Right atrium auricular region (tissue), 2 donors: ENCODE results near the gene RAI14. TPM values are rescaled to one million over a fixed set of nuclear protein-coding genes. Genes with fewer than 3 reads are reported as not detected.
"Not testable (repeated sequence)": the region's sequence is repeated elsewhere in the genome, so short reads cannot be mapped to it uniquely, and the experiment has no call there.

Experiments
- DNase-seq: peaks from one replicate; pipeline ENCODE4 v3.0.0-alpha.2; 2019; ENCODE audit warnings: low spot score
- H3K27ac ChIP-seq, 2 donors: fragments of 200-600 bp; sonication (generic); 1 replicate in 1 of 2; 2 replicates in 1 of 2; pipeline ENCODE4 v1.5.1; 2016 to 2019
- H3K27me3 ChIP-seq, 2 donors: fragments of 200-600 bp; sonication (generic); one replicate each; pipeline versions ENCODE4 v1.5.1 to v1.6.0; 2017 to 2019
- H3K36me3 ChIP-seq: fragments of 200-600 bp; sonication (generic); one replicate; pipeline ENCODE4 v1.5.1; 2016
- H3K4me1 ChIP-seq, 2 donors: fragments of 200-600 bp; sonication (generic); one replicate each; pipeline versions ENCODE4 v1.5.1 to v1.6.0; 2017 to 2019
- H3K4me3 ChIP-seq, 2 donors: fragments of 200-600 bp; sonication (generic); 1 replicate in 1 of 2; 2 replicates in 1 of 2; pipeline ENCODE4 v1.5.1; 2017 to 2019; ENCODE audit warnings: mild to moderate bottlenecking in 1 of 2, moderate library complexity in 1 of 2
- H3K9me3 ChIP-seq, 2 donors: fragments of 200-600 bp; sonication (generic); one replicate each; pipeline ENCODE4 v1.5.1; 2019
- CTCF ChIP-seq, 2 donors: fragments of 200-600 bp; sonication (generic); IDR thresholded peaks; one replicate each; pipeline ENCODE4 v1.5.1; 2019; ENCODE audit warnings: antibody characterized with exemption in 2 of 2
- total RNA-seq, 2 donors: library from RNA; depleted of rRNA; stranded (reverse); fragments of >200 nt; gene quantifications; one replicate each; pipeline ENCODE4 v1.1.0, GENCODE V29; 2016

RAI14 gene
- total RNA-seq, 2 donors from 2014 or later: 14.0 to 21.3 TPM

GRCh38 chr5:34774139-34774538, 118.0 kb downstream of the RAI14 start:
- no peak for DNase-seq
- H3K27me3 ChIP-seq: no peaks in the 10 kb centered on the region
- H3K36me3 ChIP-seq: no peaks in the 10 kb centered on the region
- TF ChIP-seq CTCF (IDR thresholded peaks at IDR 0.05): no peak
- no peak overlapping the region for H3K27ac ChIP-seq
- no peak overlapping the region for H3K4me3 ChIP-seq
- peaks cover 0 to 8% of the 10 kb centered on the region in 2 donors for H3K9me3 ChIP-seq
- H3K4me1 ChIP-seq: no peaks in the 10 kb centered on the region

DNA sequence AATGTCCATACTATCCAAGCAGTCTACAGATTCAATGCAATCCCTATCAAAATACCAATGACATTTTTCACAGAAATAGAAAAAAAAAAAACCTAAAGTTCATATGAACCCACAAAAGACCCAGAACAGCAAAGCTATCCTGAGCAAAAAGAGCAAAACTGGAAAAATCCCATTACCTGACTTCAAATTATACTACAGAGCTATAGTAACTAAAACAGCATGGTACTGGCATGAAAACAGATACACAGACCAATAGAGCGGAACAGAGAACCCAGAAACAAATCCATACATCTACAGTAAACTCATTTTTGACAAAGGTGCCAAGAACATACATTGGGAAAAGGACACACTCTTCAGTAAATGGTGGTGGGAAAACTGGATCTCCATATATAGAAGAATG, 118.5 kb downstream of the RAI14 start:
- H3K36me3 ChIP-seq, DNase-seq, H3K9me3 ChIP-seq, H3K4me1 ChIP-seq, H3K27ac ChIP-seq, H3K27me3 ChIP-seq, H3K4me3 ChIP-seq: not testable (repeated sequence)

DNA sequence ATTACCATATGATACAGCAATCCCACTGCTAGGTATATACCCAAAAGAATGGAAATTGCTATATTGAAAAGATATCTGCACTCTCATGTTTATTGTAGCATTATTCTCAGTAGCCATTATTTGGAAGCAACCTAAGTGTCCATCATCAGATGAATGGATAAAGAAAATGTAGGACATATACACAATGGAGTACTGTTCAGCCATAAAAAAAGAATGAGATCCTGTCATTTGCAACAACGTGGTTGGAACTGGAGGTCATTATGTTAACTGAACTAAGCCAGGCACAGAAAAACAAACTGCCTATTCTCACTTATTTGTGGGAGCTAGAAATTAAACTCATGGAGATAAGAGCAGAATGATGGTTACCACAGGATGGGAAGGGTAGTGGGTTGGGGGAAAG, 119.8 kb downstream of the RAI14 start:
- Histone ChIP-seq H3K9me3 (peaks cover 0 to 8% of the 10 kb centered on the region in 2 donors), H3K4me3 (no peak overlapping the region), H3K27me3 (no peaks in the 10 kb centered on the region), H3K4me1 (no peaks in the 10 kb centered on the region), H3K36me3 (no peaks in the 10 kb centered on the region), H3K27ac (no peak overlapping the region)
- TF ChIP-seq CTCF (IDR thresholded peaks at IDR 0.05): no peak
- no peak for DNase-seq

DNA sequence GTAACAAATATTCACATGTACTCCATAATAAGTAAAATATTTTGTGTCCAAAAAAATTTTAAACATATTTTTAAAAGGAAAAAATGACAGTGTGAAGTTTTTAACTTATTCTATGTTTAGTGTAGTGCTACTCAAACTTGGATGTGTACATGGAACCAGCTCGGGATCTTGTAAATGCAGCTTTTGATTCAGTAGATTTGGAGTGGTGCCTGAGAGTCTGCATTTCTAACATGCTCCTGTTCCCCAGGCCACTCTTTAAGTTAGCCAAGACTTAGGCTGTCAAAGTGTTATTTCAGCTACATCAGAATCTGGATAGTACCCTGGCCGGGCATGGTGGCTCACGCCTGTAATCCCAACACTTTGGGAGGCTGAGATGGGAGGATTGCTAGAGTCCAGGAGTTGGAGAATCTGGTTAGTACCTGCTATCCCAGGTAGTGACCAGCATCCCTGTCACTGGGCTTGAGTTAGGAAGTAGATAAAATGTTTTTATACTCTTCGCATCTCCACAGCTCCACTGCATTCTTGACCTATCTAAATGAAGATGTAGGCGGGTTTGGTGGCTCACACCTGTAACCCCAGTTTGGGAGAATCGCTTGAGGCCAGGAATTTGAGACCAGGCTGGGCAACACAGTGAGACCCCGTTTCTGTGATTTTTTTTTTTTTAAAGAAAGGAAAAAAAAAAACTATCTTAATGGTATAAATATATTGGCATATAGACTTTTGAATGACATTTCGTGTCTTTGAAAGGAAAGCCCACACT, 122.1 kb downstream of the RAI14 start:
- DNase-seq: no peak
- H3K4me3 ChIP-seq: no peak overlapping the region
- H3K27ac ChIP-seq: no peak overlapping the region
- no peaks in the 10 kb centered on the region for H3K27me3 ChIP-seq
- TF ChIP-seq CTCF (IDR thresholded peaks at IDR 0.05): no peak
- no peaks in the 10 kb centered on the region for H3K36me3 ChIP-seq
- peaks cover 0 to 8% of the 10 kb centered on the region in 2 donors for H3K9me3 ChIP-seq
- H3K4me1 ChIP-seq: no peaks in the 10 kb centered on the region

DNA sequence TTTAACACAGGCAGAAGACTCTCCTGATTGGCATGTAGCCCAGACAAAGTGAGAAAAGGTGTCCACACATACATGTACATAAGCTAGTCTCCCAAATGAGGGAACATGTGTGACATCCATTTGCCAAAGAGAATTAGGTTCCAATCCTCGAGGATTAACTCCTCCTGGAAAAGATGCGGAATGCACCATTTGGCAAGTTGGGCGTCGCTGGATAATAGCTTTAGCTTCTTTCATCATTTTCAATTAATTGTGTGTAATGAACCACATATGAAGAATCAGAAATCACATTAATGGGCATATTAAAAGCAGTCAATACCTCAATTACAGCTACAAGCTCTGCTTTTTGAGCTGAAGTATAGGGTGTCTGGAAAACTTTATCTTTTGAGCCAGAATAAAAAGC, 127.8 kb downstream of the RAI14 start:
- H3K36me3 ChIP-seq, DNase-seq, H3K4me1 ChIP-seq, H3K27me3 ChIP-seq, H3K9me3 ChIP-seq, H3K4me3 ChIP-seq, H3K27ac ChIP-seq: not testable (repeated sequence)

- Histone ChIP-seq H3K36me3 (no peaks in the 10 kb centered on the region), H3K4me3 (no peak overlapping the region), H3K9me3 (no peaks in the 10 kb centered on the region), H3K4me1 (peaks cover 0 to 8% of the 10 kb centered on the region in 2 donors), H3K27ac (no peak overlapping the region), H3K27me3 (no peaks in the 10 kb centered on the region)
- DNase-seq: no peak
- no peak for TF ChIP-seq CTCF (IDR thresholded peaks at IDR 0.05)
Observed at GRCh38 chr5:34787035-34787434, 130.9 kb downstream of the RAI14 start.

DNA sequence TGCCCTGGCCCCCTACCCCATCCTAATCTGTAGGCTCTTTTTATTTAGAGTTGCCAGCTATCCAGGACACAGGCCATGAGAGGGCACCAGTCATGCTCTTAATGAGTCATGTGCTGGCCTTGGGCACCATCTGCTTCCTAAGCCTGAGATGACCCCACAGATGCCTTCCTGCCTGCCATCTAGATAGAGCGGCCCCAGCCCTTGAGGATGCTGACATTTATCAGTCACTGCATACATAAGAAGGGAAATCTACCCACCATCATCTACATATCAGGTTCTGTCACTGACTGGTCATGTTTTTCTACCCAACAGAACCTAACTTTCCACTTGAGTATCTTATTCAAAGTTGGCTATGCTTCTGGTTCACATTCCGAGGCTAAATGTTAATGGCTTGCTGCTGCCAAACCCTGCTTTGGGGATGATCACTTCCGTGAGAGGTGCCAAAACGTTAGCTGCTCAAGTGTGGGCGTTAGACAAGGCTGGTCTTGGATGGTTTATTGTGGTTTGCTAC, 132.9 kb downstream of the RAI14 start:
- no peak for DNase-seq
- no peaks in the 10 kb centered on the region for H3K9me3 ChIP-seq
- no peak overlapping the region for H3K27ac ChIP-seq
- H3K27me3 ChIP-seq: no peaks in the 10 kb centered on the region
- TF ChIP-seq CTCF (IDR thresholded peaks at IDR 0.05): no peak
- no peak overlapping the region for H3K4me3 ChIP-seq
- peaks cover 0 to 8% of the 10 kb centered on the region in 2 donors for H3K4me1 ChIP-seq
- H3K36me3 ChIP-seq: no peaks in the 10 kb centered on the region
